Measurements from ENCODE around the gene RARS2. TPM values are rescaled to one million over a fixed set of nuclear protein-coding genes. Genes with fewer than 3 reads are reported as not detected.

The RARS2 gene
- total RNA-seq, 1 experiment from 2014 or later = 29.8 TPM

Other genes starting within 250 kb of the RARS2 start
- gene C6orf163, start 245.2 kb downstream of the RARS2 start, total RNA-seq (2014; rRNA removed; shearing (Covaris generic); ENCODE audit: low replicate concordance) = not detected in 2 replicates
- gene CFAP206, start 182.0 kb downstream of the RARS2 start, total RNA-seq (2014; rRNA removed; shearing (Covaris generic); ENCODE audit: low replicate concordance) = 4.0 and 4.1 TPM in 2 replicates
- gene SLC35A1, start 117.0 kb downstream of the RARS2 start, total RNA-seq (2014; rRNA removed; shearing (Covaris generic); ENCODE audit: low replicate concordance) = 16.0 and 19.3 TPM in 2 replicates
- 19.1 and 46.3 TPM in 2 replicates for gene ORC3, start 148 bp upstream of the RARS2 start, total RNA-seq (2014; rRNA removed; shearing (Covaris generic); ENCODE audit: low replicate concordance)
- gene AKIRIN2, start 112.2 kb upstream of the RARS2 start, total RNA-seq (2014; rRNA removed; shearing (Covaris generic); ENCODE audit: low replicate concordance) = 18.7 and 36.8 TPM in 2 replicates

All from Caki2 (cell line).